PC-9 (cell line): ENCODE data around the gene CTCF.

ENCODE experiments used
- CTCF ChIP-seq: fragments of 200-600 bp; sonication (generic); conservative IDR thresholded peaks from 2 replicates; pipeline ENCODE4 v1.6.1; 2017; ENCODE audit warnings: mixed run types, antibody characterized with exemption, mild to moderate bottlenecking, moderate library complexity
- EZH2 ChIP-seq: fragments of 200-600 bp; sonication (generic); IDR thresholded peaks from 2 replicates; pipeline ENCODE4 v1.8.0; 2017; ENCODE audit warnings: antibody characterized with exemption, low read depth

DNA sequence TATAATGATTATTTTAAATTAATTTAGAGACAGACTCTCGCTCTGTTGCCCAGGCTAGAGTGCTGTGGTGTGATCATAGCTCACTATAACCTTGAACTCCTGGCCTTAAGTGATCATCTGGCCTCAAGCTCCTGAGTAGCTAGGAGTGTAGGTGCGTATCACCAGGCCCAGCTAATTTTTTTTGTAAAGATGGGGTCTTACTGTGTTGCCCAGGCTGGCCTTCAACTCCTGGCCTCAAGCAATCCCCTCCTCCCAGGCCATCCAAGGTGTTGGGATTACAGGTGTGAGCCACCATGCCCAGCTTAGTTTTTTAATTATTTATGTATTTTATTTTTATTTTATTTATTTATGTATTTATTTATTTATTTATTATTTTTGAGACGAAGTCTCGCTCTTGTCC, 17.9 kb downstream of the CTCF start:
- TF ChIP-seq CTCF: no peak
- no peak for TF ChIP-seq EZH2
